ENCODE data around the gene HYAL2.

GRCh38 chr3:50354186-50354764 lies 31.7 kb upstream of the HYAL2 start:
- TF ChIP-seq NFE2L1 (tag; IDR thresholded peaks at IDR 0.05; ENCODE audit: borderline replicate concordance, low read depth) (no peak), HMGXB4 (CRISPR knock-in tag; IDR thresholded peaks at IDR 0.05) (no peak), ZBTB43 (CRISPR knock-in tag; IDR thresholded peaks at IDR 0.05) (no peak), CTCF (IDR thresholded peaks at IDR 0.05 in 2 of 3, conservative IDR thresholded peaks at IDR 0.05 in 1 of 3; ENCODE audit: insufficient read depth in 2 of 3, low read depth in 1 of 3, low read length in 3 of 3) (no peak), ZNF174 (CRISPR knock-in tag; IDR thresholded peaks at IDR 0.05) (no peak)
